HG03097 (cell line): ENCODE data around the gene SERHL2.
"Not testable (repeated sequence)": the region's sequence is repeated elsewhere in the genome, so short reads cannot be mapped to it uniquely, and the experiment has no call there.

Source experiments
- ATAC-seq: cut with Tn5 transposase; IDR thresholded peaks from one replicate; pipeline ENCODE4 v1.9.1; 2021; ENCODE audit not compliant: unreplicated experiment, low FRiP score

Gene SERHL2

DNA sequence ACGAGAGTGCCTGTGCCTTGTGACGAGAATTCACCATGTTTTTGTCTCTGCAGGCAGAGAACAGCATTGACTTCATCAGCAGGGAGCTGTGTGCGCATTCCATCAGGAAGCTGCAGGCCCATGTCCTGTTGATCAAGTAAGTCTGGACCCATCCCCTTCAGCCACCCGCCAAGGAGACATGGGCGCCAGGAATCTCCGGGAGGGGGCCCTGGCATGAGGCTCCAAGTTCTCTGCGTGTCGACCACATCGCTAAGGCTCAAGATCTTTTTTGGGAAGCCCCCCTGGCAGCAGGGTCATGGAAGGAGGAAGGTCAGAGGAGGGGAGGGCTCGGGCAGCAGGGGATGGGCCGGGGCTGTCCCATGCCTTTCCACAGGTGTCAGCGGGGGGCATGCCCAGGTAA, 17.3 kb downstream of the SERHL2 start:
- not testable (repeated sequence) for ATAC-seq

DNA sequence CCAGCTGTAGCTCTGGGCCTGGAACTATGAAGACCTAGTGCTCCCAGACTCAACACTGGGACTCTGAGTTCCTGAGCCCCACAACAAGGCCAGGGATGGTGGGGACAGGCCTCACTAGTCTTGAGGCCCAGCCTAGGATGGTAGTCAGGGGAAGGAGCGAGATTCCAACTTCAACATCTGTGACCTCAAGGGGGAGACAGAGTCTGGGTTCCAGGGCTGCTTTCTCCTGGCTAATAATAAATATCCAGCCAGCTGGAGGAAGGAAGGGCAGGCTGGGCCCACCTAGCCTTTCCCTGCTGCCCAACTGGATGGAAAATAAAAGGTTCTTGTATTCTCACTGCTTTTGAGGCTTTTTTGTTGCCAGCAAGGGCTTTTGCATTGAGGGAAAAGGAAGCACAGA, 20.3 kb downstream of the SERHL2 start:
- ATAC-seq: not testable (repeated sequence)

DNA sequence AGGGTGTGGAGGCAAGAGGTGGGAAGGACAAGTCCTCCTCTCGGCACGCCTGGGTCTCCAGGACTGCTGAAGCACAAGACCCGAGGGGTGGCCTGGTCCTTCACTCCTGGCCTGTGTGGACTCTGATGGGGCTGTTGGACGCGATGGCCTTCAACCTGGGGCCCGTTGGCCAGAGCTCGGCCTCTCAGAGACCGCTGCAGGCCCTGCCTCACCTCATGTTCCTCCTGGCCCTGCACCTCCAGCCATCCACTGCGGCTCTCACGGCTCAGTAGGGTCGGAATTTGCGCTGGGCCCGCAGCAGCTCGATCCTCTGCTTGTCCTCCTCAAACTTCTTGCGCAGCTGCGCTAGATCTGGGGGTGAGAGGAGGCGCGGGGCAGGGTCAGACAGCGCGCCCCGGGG, 20.7 kb downstream of the SERHL2 start:
- ATAC-seq: not testable (repeated sequence)

DNA sequence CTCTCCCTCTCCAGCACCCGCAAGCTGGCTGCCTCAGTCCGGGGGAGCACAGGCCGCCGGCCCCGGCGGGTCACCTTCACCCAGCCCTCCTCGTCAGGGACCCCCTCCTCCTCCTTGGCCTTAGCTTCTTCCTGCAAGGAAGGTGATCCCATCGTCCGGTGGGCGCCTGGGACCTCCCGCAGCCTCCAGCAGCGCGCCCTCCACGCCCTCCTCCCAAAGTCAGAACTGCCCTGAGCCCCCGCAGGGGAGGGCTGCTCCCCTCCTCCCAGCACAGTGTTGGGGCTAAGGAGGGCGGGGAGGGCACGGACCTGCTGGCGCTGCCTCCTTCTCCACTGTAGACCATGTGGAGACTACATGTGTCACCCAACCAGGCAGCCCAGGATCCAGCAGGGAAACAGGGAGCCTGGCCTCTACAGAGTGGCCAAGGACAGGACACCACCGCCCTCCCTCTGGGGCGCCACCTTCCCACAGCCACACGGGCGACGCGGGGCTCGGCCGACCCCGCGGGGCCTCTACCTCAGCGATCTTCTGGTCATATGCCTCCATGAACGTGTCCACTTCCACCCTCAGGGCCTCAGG, 22.3 kb downstream of the SERHL2 start:
- not testable (repeated sequence) for ATAC-seq

DNA sequence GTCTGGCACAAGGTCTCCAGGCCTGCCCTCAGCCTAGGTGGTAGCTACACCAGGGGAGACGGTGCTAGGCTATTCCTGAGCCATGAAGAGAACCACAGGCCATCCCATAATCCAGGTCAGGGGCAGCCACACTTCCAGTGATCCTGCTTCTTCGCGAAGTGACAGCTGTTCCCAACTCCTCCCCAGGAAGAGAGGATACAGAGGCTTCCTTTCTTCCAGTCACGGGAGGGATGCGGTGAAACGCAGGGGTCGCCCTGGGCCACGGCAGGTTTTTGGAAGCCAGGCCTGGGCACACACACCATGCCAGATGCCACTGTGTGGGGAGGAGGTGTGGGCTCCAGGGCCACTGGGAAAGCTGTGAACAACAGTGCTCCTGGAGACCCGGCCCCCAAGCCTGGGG, 23.4 kb downstream of the SERHL2 start:
- ATAC-seq: not testable (repeated sequence)

DNA sequence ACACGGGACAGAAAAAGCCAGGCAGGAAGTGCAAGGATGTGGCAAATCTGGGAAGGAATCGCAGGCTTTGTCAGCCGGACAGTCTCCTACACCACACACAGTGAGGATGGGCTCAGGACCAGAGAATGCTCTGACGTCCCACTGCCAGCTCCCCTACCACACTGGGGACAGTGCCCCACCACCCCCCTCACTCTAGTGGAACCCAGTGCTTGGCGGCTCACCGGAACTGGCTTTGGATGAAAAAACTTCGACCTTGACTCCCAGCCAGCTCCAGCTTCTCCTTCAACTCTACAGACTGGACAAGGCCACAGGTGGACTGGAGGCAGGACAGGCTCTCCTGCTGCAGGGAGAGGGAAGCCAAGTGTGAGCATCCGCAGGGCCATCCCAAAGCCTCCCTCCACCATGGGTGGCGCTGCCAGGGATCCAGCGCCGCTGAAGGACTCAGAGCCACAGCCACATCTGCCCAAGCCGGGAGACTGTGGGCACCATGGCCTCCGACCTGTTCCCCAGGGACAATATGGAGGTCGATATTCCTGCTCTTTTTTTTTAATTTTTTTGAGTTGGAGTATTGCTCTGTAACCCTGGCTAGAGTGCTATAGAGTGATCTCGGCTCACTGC, 24.0 kb downstream of the SERHL2 start:
- ATAC-seq: no peak

DNA sequence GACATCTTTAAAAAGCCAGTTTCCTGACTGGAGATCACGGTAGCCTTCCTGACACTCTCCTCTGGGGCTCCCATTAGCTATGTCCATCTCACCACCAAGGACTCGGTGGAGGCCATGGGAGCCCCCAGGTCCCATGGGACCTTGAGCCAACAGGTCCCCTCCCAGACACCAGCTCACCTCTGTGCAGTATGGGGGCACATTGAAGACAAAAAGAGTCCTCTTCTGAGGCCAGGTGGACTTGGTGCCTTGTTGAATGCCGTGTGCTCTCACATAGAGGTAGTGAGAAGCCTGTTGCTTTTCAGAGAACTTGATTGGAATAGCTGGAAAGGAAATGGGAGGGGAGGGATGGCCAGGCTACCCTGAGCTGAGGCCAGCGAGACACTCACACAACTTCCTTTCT, 26.3 kb downstream of the SERHL2 start:
- ATAC-seq: not testable (repeated sequence)

DNA sequence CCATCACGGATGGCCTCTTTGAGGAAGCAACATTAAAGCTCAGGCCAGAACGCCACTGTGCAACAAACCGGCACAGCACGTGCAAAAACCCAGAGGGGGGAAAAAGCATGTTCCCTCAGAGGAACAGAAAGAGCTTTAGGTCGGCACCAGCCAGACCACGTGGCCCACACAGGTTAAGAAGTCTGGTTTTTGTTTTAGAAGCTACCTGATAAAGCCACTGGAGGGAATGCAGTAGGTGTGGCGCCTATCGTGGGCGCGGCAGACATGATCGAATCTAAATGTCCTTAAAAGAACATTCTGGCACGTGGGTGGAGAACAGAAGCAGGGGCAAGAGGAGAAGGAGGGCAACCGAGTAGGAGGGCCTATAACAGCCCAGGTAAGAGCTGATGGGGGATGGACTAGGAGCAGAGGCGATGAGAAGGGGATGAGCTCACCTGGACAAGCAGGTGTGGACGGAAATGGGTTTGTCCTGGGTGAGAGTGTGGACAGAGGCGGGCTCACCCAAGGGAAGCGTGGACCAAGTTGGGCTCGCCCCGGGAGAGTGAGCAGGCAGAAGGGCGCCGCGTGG, 27.5 kb downstream of the SERHL2 start:
- peak; percentile 26 for ATAC-seq

DNA sequence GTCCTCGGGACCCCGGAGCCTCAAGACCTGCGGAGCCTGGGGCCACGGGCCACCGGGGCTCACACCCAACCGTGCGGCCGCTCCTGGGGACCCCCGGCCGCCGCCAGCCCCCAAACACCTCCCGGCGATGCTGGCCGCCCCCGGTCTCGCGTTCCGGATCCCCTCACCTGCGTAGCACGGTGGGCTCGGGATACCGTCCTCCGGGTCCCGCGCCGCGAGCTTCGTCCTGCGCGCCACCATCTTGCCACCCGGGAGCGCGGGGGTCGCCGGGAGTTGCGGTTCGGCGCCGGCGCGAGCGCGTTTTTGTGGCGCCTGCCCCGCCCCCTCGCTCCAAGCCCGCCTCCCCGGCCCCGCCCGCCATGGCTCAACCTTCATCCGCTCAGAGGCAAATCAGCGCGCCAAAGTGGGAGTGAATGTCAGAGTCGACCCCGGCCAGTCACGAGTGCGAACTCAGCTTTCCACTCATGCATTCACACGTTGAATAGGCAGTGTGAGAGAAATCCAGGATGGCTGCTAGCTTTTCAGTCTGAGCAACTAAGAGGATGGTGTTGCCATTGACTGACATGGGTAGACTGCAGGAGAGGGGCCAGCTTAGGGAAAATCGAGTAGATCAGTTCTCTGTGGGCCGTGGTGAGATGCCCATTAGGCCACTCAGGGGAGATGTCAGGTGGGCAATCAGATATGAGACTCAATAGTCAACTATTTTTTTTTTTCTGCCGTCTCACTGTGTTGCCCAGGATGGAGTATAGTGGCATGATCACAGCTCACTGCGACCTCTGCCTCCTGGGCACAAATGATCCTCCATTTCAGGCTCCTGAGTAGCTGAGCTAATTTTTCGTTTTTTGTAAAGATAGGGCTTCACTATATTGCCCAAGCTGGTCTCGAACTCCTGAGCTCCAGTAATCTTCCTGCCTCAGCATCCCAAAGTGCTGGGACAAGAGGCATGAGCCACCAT, 28.3 kb downstream of the SERHL2 start:
- peak; percentile 46 for ATAC-seq

DNA sequence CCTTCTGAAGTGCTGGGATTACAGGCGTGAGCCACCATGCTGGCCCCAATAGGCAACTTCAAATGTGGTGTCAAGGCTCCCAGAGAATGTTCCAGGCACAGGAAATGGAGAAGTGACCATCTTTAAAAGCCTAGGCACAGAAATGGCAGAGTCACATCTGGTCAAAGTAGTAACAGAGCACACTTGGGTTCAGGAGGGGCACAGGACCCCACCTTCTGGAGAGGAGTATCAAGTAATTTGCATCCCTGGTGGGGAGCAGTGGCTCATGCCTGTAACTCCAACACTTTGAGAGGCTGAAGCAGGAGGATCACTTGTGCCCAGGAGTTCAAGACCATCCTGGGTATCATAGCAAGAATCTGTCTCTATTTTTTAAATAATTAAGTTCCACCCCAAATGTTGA, 29.2 kb downstream of the SERHL2 start:
- no peak for ATAC-seq

DNA sequence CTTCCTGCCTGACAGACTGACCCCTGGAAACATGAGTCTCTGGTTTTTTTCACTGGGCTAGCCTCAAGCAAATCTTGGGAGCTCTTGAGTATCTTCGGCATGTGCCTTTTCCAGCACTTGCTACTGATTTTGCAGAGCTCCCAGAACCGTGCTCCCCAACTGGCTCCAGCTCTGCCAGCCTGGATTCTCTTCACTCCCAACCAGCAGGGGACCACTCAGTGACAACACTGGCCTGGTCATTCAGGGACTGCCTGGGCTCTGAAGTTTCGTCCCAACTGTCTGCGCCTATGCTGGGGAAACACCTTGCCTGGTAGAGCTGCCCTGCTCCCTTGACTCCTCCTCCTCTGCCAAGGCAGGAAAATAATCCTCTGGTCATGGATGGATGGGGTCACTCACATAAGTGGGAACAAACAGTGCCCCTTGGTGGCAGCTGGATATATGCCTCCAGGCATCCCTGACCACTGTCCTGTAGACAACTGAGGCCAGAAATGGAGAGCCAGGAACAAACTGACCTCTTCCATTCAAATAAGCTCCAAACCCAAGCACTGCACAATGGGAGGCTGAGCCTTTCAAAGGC, 30.7 kb downstream of the SERHL2 start:
- no peak for ATAC-seq

DNA sequence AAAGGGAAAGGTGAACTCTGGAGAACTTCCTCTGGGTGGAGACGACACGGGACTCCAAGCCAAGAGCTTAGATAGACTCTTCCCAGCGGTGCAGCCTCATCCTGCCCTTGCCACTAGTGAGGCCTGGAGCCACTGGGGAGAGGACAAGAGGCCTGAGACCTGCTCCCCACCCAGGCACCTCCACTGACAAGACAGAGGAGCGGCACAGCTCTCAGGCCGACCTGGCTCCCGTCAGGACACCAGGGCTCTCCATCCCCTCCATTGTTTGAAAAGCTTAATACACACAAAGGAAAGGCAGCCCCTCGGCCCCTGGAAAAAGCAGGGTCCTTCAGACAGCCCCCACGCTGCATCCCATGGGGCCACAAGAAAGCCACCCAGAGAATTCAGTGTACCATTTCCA, 31.3 kb downstream of the SERHL2 start:
- no peak for ATAC-seq

DNA sequence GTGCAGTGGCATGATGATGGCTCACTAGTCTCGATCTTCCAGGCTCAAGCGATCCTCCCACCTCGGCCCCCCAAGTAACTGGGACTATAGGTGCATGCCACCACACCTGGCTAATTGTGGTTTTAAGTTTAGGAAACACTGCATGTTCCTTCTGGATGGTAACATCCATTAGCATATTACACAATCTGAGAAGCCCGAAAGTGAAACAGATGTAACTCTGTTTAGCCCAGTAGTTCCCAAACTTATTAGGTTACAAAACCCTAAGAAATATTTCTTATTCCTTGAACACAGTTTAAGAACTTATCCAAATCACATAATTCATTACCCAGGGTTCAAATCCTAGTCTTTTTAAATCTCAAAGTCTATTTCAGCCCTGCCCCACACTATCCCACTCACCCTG, 32.6 kb downstream of the SERHL2 start:
- ATAC-seq: no peak

DNA sequence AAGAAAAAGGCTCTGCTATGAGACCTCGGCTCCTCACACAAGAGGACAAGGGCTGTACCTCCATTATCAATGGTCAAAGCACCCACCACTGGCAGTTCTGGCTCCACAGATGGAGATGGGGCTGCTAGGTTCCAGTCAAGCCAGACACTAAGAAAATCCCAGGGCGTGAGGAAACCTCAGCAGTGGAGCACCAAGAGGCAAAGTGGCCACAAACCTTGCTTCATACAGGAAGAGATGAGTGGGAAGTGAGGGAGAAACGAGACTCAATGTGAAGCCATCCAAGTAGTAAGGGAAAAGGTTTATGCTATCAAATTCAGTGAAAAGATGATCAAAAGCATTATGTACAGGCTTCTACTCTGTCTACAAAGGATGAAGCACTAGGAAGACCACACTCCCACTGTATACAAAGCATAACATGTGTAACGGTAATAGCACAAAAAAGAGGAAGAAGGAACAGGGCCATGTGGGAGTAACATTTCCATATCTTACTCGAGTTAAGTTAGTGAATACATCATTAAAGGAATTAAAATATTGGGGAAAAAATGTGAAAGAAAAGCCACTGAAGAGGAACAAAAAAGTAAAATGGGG, 33.9 kb downstream of the SERHL2 start:
- no peak for ATAC-seq

DNA sequence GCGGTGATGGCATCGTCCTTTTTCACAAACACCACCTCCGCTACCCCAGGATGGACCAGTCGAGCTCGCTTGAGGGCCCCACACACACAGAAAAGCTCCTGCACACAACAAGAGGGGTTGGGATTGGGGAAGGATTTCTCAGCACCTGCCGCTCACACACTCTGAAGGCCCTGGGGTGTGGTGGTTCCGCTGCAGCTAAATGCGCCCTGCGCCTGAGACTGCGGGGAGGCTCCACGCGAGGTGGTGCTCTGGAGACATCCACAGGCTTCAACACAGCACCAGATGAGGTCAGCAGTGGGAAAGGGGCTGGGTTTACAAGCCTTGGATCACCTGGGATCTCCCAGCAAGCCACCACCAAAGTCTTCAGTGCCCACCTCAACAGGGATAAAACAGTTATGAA, 38.2 kb downstream of the SERHL2 start:
- ATAC-seq: no peak

DNA sequence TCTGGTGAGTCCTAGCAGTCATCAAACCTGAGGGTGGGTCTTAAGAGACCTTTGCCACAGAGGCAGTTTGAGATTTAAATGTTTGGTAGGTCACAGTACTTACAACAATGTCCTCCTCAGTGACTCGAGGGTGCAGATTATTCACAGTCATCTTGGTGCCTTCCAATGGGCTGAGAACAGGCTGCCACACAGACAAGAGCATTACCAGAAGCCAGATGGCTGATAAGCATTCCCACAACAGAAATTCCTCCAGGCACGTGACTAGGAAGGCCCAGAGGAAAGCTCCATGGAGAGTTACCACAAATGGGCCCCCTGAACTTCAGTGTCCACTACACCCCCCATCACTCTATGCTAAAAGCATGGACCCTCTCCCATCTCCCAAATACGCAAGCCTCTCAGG, 41.7 kb downstream of the SERHL2 start:
- ATAC-seq: no peak

DNA sequence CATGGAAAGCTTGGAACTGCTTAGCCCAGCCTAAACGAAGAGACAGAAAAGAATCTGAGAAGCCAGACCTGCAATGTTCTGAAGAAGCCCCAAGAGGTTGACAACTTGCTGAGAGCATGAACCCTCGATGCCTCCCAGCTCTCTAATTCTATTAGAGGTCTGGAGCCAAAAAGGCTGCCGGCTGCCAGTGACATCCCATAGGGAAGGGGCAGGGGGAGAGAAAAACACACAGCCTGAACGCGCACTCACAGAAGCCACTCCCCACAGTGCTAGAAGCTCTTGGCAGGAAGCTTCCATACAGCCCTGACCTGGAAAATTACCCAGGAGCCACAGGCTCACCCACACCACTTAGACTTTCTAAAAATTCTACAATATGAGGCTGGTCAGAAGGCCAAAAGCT, 42.6 kb downstream of the SERHL2 start:
- no peak for ATAC-seq

DNA sequence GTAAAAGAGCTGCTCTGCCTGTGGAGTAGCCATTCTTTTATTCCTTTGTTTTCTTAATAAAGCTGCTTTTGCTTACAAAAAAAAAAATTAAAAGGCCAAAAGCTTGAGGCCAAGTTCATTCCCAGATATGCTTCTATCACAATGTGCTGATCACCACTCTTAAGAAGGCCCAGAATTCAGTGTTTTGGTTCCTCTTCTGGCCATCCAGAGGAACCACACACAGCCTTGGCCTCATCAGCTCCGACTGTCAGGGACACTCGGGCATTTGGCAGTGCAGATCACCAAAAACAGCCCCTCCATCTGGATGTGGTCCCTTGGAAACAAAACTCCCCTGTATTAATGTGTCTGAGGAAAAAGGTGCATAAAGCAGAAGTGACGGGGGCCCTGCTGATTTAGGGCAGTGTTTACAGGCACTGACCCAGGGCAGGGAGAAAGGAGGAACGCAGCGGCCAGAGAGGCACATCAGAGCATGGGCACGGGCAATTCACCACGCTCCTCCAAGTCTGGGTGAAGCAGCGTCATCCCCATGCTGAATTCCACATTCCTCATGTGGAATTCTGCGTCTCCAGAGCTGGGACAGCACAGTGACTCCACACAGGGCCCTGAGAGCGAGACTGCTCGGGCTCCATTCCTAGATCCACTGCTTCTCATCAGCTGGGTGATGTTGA, 43.2 kb downstream of the SERHL2 start:
- no peak for ATAC-seq

DNA sequence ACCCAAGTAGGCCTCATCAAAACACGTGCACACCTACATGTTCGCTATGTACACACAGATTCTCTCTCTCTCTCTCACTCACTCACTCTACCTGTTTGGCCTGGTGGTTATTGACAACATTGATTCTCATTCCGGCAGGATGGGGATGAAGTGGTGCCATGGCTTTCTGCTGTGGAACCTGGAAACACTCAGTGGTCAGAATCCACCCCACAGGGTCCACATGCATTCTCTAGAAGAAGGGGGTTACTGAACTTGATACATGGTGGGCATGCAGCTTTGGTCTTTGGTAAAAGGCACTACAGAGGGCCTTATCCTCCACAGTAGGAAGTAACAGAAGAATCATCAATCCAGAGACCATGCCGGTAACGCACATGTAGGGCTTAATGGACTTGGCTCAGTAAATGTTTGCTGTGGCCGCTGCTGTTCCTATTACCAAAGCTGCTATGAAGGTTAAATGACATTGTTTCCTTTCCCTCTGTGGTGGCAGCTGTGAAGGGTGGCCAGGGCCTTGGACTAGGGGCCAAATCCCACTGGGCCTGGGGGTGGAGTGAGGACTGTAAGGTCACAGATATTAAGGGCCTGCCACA, 48.2 kb downstream of the SERHL2 start:
- no peak for ATAC-seq

DNA sequence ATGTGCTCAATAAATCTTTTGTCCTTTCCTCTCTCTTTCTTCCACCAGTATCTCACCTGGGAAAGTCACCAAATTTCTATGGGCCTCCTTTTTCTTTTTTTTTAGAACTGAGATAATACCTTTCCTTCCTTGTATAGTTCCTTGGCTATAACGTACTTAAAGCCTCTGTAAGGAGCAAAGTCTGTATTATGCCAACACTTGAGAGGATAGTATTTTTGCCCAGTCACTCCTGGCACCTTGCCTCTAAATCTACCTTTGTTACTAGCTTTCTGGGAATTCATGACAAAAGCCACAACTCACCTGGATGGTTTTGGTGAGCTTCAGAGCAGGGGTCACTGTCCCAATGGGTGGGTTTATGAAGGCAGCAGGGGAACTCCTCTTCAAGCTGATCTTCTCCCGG, 48.7 kb downstream of the SERHL2 start:
- no peak for ATAC-seq
